Activated CD4-positive, alpha-beta memory T cell treated with anti-CD3 and anti-CD28 coated beads for 36 hours (primary cell): ENCODE measurements around the gene HLA-DOA. TPM values are rescaled to one million over a fixed set of nuclear protein-coding genes. Genes with fewer than 3 reads are reported as not detected.

Source experiments
- CTCF ChIA-PET: fragments of 350-600 bp; sonication (Branson Sonifier 250); formaldehyde crosslinking; loops from one replicate; lab custom pipeline; 2021; ENCODE audit warnings: antibody characterized with exemption, inconsistent platforms; lab: Charles Lee
- POLR2A ChIA-PET: fragments of 350-600 bp; sonication (Branson Sonifier 250); formaldehyde crosslinking; loops from one replicate; lab custom pipeline; 2021; ENCODE audit warnings: antibody characterized with exemption; lab: Charles Lee
- DNase-seq: peaks from one replicate; pipeline ENCODE4 v3.0.0-alpha.2; 2020
- H3K27ac Mint-ChIP-seq: one replicate; pipeline ENCODE4 v1.8.0; 2021; ENCODE audit warnings: mixed read lengths
- H3K27me3 Mint-ChIP-seq: one replicate; pipeline ENCODE4 v1.8.0; 2021; ENCODE audit warnings: mixed read lengths
- H3K36me3 Mint-ChIP-seq: one replicate; pipeline ENCODE4 v1.8.0; 2021; ENCODE audit warnings: mixed read lengths
- H3K4me1 Mint-ChIP-seq: one replicate; pipeline ENCODE4 v1.8.0; 2021; ENCODE audit warnings: low read depth, mixed read lengths
- H3K4me3 Mint-ChIP-seq: one replicate; pipeline ENCODE4 v1.8.0; 2021; ENCODE audit warnings: mild to moderate bottlenecking, mixed read lengths
- H3K9me3 Mint-ChIP-seq: one replicate; pipeline ENCODE4 v1.8.0; 2021; ENCODE audit warnings: mixed read lengths
- intact Hi-C: fragments of 100-400 bp; cut with micrococcal nuclease; formaldehyde crosslinking; loops from one replicate; pipeline ENCODE4 v1.15.1; 2023
- total RNA-seq, 2 experiments: library from RNA; stranded (reverse); gene quantifications; one replicate each; pipeline ENCODE4 v1.2.3, GENCODE V29; 2021

Gene HLA-DOA
- total RNA-seq, 2 experiments from 2014 or later: 0.53 to 0.55 TPM

DNA sequence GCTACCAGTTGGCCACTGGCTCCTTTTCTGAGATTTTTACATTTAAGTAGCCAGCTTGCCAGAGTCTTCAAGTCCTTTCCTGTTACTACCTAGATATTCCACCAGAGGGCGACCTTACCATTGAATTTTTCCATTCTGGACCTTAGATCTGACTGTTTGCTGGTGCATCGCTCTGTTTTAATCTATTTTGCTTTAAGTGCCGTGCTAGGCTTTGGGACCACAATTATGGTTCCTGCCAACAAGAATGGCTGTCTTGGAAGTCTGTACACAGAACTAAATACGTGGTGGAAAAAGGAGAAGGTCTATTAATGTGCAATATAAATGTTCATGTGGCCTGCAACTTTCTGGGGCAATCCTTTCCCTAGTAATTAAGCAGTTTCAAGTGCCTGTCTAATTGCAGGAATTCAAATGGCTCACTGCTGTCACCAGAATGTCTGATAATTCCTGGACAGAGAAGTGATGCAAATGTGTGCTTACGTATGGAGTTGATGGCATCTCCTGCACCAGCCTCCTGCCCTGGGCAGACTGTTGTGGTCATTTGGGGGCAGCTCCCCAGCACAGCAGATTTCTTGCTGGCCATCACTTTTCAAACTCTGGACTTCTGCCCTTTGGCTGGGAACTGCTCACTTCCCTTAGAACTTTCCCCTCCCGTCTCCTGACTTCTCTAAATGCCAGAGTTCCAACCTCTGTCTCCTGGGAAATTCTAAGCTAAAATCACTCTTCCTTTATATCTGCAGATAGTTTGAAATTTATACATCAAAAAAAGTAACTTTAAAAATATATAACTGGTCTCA lies 5.6 kb upstream of the HLA-DOA start:
- ChIA-PET CTCF (interaction anchor here (0.7 to 5.3 kb wide), 32 partner anchors 9 to 278 kb away, joined by 3 to 31 read pairs (median 4); partner anchors contain the start of genes HLA-DPA1, HLA-DPB1 and TAP2), POLR2A (no interaction called here)
- H3K27ac Mint-ChIP-seq: no peak overlapping the region
- no peak overlapping the region for H3K4me3 Mint-ChIP-seq
- intact Hi-C loops: loop anchor here (1.0 to 2.0 kb wide), 2 partner anchors 76 to 234 kb away; no protein-coding TSS in a partner anchor
- H3K4me1 Mint-ChIP-seq: peaks cover 12% of the 10 kb centered on the region
- peaks cover 15% of the 10 kb centered on the region for H3K27me3 Mint-ChIP-seq
- no peaks in the 10 kb centered on the region for H3K36me3 Mint-ChIP-seq
- DNase-seq: peak; percentile 34
- H3K9me3 Mint-ChIP-seq: no peaks in the 10 kb centered on the region

DNA sequence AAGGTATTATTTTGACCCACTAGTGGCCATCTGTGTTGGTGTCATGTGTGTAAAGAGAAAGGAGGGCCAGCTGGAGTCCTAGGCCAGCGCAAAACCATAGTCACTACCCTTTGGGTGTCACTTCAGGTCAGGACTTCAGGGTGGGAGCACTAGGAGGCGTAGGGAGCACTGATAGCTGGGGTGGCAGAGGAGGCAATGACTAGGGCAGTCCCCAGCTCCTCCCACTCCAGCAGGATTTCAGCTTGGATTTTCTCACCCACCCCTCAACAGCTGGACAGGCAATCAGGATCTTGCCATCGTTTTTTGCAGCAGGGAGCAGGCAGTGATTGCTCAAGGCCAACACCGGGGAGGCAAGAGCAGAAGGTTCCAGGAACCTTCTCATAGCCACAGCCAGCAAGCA lies 4.2 kb upstream of the HLA-DOA start:
- no peak for DNase-seq
- CTCF ChIA-PET: interaction anchor here (0.7 to 3.8 kb wide), 10 partner anchors 10 to 235 kb away, joined by 3 to 22 read pairs (median 4); partner anchors contain the start of genes HLA-DPB1 and TAP2
- no peak overlapping the region for H3K27ac Mint-ChIP-seq
- intact Hi-C loops: loop anchor here (1.0 to 2.0 kb wide), 2 partner anchors 78 to 235 kb away; no protein-coding TSS in a partner anchor
- H3K36me3 Mint-ChIP-seq: no peaks in the 10 kb centered on the region
- H3K4me3 Mint-ChIP-seq: no peak overlapping the region
- H3K9me3 Mint-ChIP-seq: no peaks in the 10 kb centered on the region
- POLR2A ChIA-PET: no interaction called here
- peaks cover 8% of the 10 kb centered on the region for H3K4me1 Mint-ChIP-seq
- peaks cover 23% of the 10 kb centered on the region for H3K27me3 Mint-ChIP-seq

- H3K4me1 Mint-ChIP-seq: peaks cover 4% of the 10 kb centered on the region
- DNase-seq: no peak
- H3K27me3 Mint-ChIP-seq: peaks cover 24% of the 10 kb centered on the region
- H3K4me3 Mint-ChIP-seq: no peak overlapping the region
- POLR2A ChIA-PET: no interaction called here
- H3K36me3 Mint-ChIP-seq: no peaks in the 10 kb centered on the region
- no peak overlapping the region for H3K27ac Mint-ChIP-seq
- CTCF ChIA-PET: interaction anchor here (0.9 to 1.0 kb wide), 2 partner anchors 8 to 38 kb away, joined by 3 read pairs; no protein-coding TSS in a partner anchor
- H3K9me3 Mint-ChIP-seq: no peaks in the 10 kb centered on the region
- intact Hi-C loops: no loop called here
Observed at GRCh38 chr6:33010356-33010755, 965 bp upstream of the HLA-DOA start.

- intact Hi-C loops: no loop called here
- DNase-seq: no peak
- POLR2A ChIA-PET: no interaction called here
- peaks cover 3% of the 10 kb centered on the region for H3K4me1 Mint-ChIP-seq
- peaks cover 18% of the 10 kb centered on the region for H3K27me3 Mint-ChIP-seq
- H3K27ac Mint-ChIP-seq: no peak overlapping the region
- H3K9me3 Mint-ChIP-seq: no peaks in the 10 kb centered on the region
- H3K36me3 Mint-ChIP-seq: no peaks in the 10 kb centered on the region
- no peak overlapping the region for H3K4me3 Mint-ChIP-seq
- CTCF ChIA-PET: interaction anchor here (1.0 kb wide), 1 partner anchor 241 kb away, joined by 3 read pairs; no protein-coding TSS in a partner anchor
Observed at GRCh38 chr6:33007831-33008400, 1.5 kb downstream of the HLA-DOA start.

GRCh38 chr6:33004940-33005339 lies 4.5 kb downstream of the HLA-DOA start:
- CTCF ChIA-PET: no interaction called here
- H3K36me3 Mint-ChIP-seq: no peaks in the 10 kb centered on the region

GRCh38 chr6:33001685-33002084 lies 7.7 kb downstream of the HLA-DOA start:
- Mint-ChIP-seq H3K4me3 (no peak overlapping the region), H3K27ac (no peak overlapping the region), H3K9me3 (no peaks in the 10 kb centered on the region), H3K36me3 (no peaks in the 10 kb centered on the region), H3K27me3 (peaks cover 13% of the 10 kb centered on the region), H3K4me1 (peaks cover 4% of the 10 kb centered on the region)
- intact Hi-C loops: no loop called here
- ChIA-PET CTCF (interaction anchor here (0.6 to 1.4 kb wide), 4 partner anchors 13 to 247 kb away, joined by 3 to 5 read pairs (median 4); no protein-coding TSS in a partner anchor), POLR2A (no interaction called here)
- DNase-seq: no peak

More at GRCh38 chr6:33004940-33005339, 4.5 kb downstream of the HLA-DOA start:
- POLR2A ChIA-PET: no interaction called here
- intact Hi-C loops: no loop called here
- Mint-ChIP-seq H3K4me1 (peaks cover 7% of the 10 kb centered on the region), H3K27ac (no peak overlapping the region), H3K4me3 (no peak overlapping the region), H3K27me3 (peaks cover 22% of the 10 kb centered on the region), H3K9me3 (no peaks in the 10 kb centered on the region)
- DNase-seq: no peak

DNA sequence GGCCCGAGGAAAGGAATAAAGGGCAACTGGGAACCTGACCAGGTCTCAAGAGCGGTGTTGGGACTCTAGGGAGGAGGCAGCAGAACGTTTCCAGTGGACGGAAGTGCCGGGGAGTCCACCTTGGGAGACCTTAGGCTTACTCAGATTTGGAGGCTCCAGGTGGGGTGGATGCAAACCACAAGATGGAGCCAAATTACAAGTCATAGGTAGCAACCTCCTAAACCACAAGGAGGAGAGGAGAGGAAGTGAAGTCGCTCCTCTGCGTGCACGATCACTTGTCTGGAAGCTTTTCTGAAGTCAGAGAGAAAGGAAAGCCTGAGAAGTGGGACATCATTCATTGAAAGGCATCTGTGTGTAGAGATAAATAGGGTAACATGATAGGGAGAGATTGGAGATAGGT lies 9.3 kb downstream of the HLA-DOA start:
- intact Hi-C loops: no loop called here
- POLR2A ChIA-PET: no interaction called here
- CTCF ChIA-PET: interaction anchor here (1.1 to 1.6 kb wide), 7 partner anchors 13 to 249 kb away, joined by 3 to 5 read pairs (median 5); no protein-coding TSS in a partner anchor
- no peaks in the 10 kb centered on the region for H3K36me3 Mint-ChIP-seq
- H3K27me3 Mint-ChIP-seq: peaks cover 20% of the 10 kb centered on the region
- peak; percentile 42 for DNase-seq
- H3K27ac Mint-ChIP-seq: no peak overlapping the region
- no peaks in the 10 kb centered on the region for H3K9me3 Mint-ChIP-seq
- H3K4me3 Mint-ChIP-seq: no peak overlapping the region
- H3K4me1 Mint-ChIP-seq: peaks cover 4% of the 10 kb centered on the region

DNA sequence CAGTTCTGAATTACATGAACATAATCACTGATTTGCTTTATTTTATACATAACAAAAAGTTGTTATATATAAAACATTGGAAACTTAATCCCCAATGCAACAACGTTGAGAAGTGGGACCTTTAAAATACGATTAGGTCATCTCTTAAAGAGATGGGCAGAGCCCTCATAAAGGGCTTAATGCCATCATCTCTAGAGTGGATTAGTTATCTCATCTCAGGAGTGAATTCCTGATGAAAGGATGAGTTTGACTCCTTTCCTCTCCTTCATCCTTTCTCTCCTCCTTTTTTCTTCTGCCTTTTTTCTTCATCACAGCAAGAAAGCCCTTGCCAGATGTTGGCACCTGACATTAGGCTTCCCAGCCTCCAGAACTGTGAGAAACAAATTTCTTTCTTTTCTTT lies 13.9 kb downstream of the HLA-DOA start:
- H3K4me3 Mint-ChIP-seq: no peak overlapping the region
- H3K27ac Mint-ChIP-seq: no peak overlapping the region
- H3K4me1 Mint-ChIP-seq: peaks cover 4% of the 10 kb centered on the region
- intact Hi-C loops: no loop called here
- H3K9me3 Mint-ChIP-seq: no peaks in the 10 kb centered on the region
- ChIA-PET CTCF (no interaction called here), POLR2A (no interaction called here)
- H3K27me3 Mint-ChIP-seq: peaks cover 16% of the 10 kb centered on the region
- no peaks in the 10 kb centered on the region for H3K36me3 Mint-ChIP-seq
- no peak for DNase-seq

DNA sequence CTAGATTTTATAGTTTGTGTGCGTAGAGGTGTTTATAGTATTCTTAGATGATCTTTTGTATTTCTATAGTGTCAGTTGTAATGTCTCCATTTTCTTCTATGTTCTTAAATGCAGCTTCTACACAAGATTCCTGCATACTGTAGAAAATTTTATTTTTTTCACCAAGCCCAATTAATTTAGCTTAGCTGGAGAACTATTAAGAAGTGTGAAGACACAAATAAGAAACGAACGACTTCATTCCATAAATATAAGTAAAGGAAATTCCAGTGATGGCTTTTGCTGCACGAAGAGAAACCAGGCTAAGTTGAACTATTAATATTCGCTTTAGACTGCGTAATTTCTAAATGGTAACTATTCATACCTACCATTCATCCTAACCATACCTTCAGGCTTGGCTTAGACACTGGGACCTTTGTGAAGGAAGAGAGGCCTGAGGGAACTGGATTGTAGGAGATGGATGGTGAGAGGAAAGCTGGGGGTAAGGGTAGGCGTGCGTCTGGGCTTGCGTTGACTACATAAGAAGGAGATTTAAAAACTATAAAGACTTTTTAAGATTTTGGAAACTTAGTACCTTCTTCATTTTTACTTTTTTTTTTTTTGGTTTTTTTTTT lies 15.9 kb downstream of the HLA-DOA start:
- POLR2A ChIA-PET: no interaction called here
- H3K9me3 Mint-ChIP-seq: no peaks in the 10 kb centered on the region
- CTCF ChIA-PET: interaction anchor here (1.1 kb wide), 2 partner anchors 9 to 21 kb away, joined by 3 to 4 read pairs; no protein-coding TSS in a partner anchor
- no peak overlapping the region for H3K4me3 Mint-ChIP-seq
- intact Hi-C loops: no loop called here
- no peaks in the 10 kb centered on the region for H3K36me3 Mint-ChIP-seq
- H3K4me1 Mint-ChIP-seq: peaks cover 4% of the 10 kb centered on the region
- peaks cover 11% of the 10 kb centered on the region for H3K27me3 Mint-ChIP-seq
- no peak overlapping the region for H3K27ac Mint-ChIP-seq
- no peak for DNase-seq

DNA sequence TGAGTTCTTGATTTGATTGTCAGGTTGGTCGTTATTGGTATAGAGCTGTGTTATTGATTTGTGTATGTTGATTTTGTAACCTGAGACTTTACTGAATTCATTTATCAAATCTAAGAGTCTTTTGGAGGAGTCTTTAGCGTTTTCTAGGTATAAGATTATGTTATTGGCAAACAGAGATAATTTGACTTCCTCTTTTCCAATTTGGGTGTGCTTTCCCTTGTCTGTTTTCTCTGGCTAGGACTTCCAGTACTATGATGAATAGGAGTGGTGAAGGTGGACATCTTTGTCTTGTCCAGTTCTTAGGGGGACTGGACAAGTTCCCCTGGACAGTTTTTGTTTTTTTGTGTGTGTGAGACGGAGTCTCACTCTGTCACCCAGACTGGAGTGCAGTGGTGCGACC lies 17.4 kb downstream of the HLA-DOA start:
- intact Hi-C loops: no loop called here
- DNase-seq: no peak
- H3K27ac Mint-ChIP-seq: no peak overlapping the region
- no peaks in the 10 kb centered on the region for H3K36me3 Mint-ChIP-seq
- no peaks in the 10 kb centered on the region for H3K9me3 Mint-ChIP-seq
- peaks cover 4% of the 10 kb centered on the region for H3K4me1 Mint-ChIP-seq
- H3K27me3 Mint-ChIP-seq: peaks cover 9% of the 10 kb centered on the region
- CTCF ChIA-PET: interaction anchor here (0.8 to 1.1 kb wide), 2 partner anchors 8 to 59 kb away, joined by 3 read pairs; no protein-coding TSS in a partner anchor
- POLR2A ChIA-PET: no interaction called here
- no peak overlapping the region for H3K4me3 Mint-ChIP-seq

DNA sequence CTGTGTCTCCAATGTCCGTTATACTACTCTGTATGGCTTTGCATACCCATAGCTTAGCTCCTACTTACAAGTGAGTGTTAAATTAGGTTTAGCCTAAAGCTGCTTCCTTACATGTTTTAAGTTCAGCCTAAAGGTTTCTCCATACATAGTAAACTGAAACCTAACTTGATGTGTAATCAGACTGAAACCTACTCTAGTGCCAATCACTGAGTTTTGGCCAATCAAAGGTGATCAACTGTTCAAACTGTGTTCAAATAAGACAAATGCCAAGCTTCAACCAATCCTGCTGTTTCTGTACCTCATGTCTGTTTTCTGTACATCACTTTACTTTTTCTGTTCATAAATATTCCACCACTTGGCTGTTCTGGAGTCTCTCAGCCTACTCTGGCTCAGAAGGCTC lies 20.0 kb downstream of the HLA-DOA start:
- H3K27me3 Mint-ChIP-seq: peaks cover 2% of the 10 kb centered on the region
- no peak overlapping the region for H3K27ac Mint-ChIP-seq
- CTCF ChIA-PET: interaction anchor here (0.7 to 11.6 kb wide), 8 partner anchors 20 to 151 kb away, joined by 3 to 384 read pairs (median 4); partner anchors contain the start of genes BRD2, HLA-DMB and TAP2
- no peak for DNase-seq
- POLR2A ChIA-PET: interaction anchor here (1.0 kb wide), 1 partner anchor 55 kb away, joined by 3 read pairs; no protein-coding TSS in a partner anchor
- no peak overlapping the region for H3K4me3 Mint-ChIP-seq
- peaks cover 8% of the 10 kb centered on the region for H3K4me1 Mint-ChIP-seq
- H3K36me3 Mint-ChIP-seq: no peaks in the 10 kb centered on the region
- intact Hi-C loops: no loop called here
- no peaks in the 10 kb centered on the region for H3K9me3 Mint-ChIP-seq
